NT2/D1 (cell line): ENCODE results near the gene SSTR1.

ENCODE experiments used
- SUZ12 ChIP-seq: IDR thresholded peaks from 2 replicates; pipeline ENCODE4 v1.6.1; 2011; ENCODE audit not compliant: insufficient read length, insufficient read depth; ENCODE audit errors: extremely low read depth
- YY1 ChIP-seq: IDR thresholded peaks from 2 replicates; pipeline ENCODE4 v1.6.1; 2011; ENCODE audit not compliant: insufficient read length, insufficient read depth
- ZNF274 ChIP-seq: IDR thresholded peaks from 2 replicates; pipeline ENCODE4 v1.6.1; 2011; ENCODE audit warnings: mild to moderate bottlenecking, low read depth, low read length

- no peak for TF ChIP-seq YY1
- no peak for TF ChIP-seq ZNF274
- no peak for TF ChIP-seq SUZ12
These were observed 1.6 kb upstream of the SSTR1 start for GRCh38 chr14:38205949-38206665.
